OCI-LY7 (cell line): Measurements from ENCODE around the gene SRC.

Source experiments
- EZH2phosphoT487 ChIP-seq: fragments of 200-600 bp; sonication (generic); IDR thresholded peaks from 2 replicates; pipeline ENCODE4 v1.6.1; 2018; ENCODE audit warnings: low read depth, borderline replicate concordance, mild to moderate bottlenecking, mixed run types, antibody characterized with exemption, low read length, moderate library complexity, mixed read lengths
- TF ChIP-seq, protein P1 (sequence below): fragments of 200-600 bp; sonication (generic); conservative IDR thresholded peaks from 2 replicates; pipeline ENCODE4 v1.5.1; 2014; ENCODE audit warnings: mild to moderate bottlenecking, antibody characterized with exemption, low read length, moderate library complexity, mixed read lengths

GRCh38 chr20:37393863-37394542 lies 48.1 kb downstream of the SRC start:
- TF ChIP-seq, protein P1, sequence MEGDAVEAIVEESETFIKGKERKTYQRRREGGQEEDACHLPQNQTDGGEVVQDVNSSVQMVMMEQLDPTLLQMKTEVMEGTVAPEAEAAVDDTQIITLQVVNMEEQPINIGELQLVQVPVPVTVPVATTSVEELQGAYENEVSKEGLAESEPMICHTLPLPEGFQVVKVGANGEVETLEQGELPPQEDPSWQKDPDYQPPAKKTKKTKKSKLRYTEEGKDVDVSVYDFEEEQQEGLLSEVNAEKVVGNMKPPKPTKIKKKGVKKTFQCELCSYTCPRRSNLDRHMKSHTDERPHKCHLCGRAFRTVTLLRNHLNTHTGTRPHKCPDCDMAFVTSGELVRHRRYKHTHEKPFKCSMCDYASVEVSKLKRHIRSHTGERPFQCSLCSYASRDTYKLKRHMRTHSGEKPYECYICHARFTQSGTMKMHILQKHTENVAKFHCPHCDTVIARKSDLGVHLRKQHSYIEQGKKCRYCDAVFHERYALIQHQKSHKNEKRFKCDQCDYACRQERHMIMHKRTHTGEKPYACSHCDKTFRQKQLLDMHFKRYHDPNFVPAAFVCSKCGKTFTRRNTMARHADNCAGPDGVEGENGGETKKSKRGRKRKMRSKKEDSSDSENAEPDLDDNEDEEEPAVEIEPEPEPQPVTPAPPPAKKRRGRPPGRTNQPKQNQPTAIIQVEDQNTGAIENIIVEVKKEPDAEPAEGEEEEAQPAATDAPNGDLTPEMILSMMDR = no peak
- no peak for TF ChIP-seq EZH2phosphoT487
